GM10266 (cell line): Measurements from ENCODE around the gene BAZ2A.
"Not testable (repeated sequence)": the region's sequence is repeated elsewhere in the genome, so short reads cannot be mapped to it uniquely, and the experiment has no call there.

ENCODE experiments used
- DNase-seq: peaks from one replicate; pipeline ENCODE4 v3.0.0; 2012; ENCODE audit errors: extremely low spot score
- TF ChIP-seq, protein P1 (sequence below): IDR thresholded peaks from 2 replicates; pipeline ENCODE4 v1.5.1; 2012; ENCODE audit warnings: mild to moderate bottlenecking, low read depth; ENCODE audit not compliant: control insufficient read depth, insufficient read depth; ENCODE audit errors: missing control alignments

The BAZ2A gene

DNA sequence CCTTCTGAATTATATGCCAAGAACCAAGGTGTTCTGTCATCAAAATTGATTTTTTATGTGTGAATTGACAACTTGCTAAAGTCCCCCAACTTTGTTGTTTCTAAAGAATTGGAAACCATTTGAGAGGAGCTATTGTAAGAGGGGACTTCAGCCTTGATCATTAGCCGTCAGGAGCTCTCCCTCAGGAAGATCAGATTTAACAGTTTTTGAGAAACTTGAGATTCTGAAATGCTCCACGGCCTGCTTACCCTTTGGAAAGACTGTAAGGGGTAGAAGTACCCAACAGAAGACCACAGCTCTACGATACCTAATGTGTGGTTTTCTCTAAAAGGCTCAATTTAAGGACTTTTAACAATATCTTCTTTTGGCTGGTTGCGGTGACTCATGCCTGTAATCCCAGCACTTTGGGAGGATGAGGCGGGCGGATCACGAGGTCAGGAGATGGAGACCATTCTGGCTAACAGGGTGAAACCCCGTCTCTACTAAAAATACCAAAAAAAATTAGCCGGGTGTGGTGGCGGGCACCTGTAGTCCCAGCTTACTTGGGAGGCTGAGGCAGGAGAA is 51.1 kb downstream of the BAZ2A start:
- DNase-seq: no peak
- TF ChIP-seq, protein P1, sequence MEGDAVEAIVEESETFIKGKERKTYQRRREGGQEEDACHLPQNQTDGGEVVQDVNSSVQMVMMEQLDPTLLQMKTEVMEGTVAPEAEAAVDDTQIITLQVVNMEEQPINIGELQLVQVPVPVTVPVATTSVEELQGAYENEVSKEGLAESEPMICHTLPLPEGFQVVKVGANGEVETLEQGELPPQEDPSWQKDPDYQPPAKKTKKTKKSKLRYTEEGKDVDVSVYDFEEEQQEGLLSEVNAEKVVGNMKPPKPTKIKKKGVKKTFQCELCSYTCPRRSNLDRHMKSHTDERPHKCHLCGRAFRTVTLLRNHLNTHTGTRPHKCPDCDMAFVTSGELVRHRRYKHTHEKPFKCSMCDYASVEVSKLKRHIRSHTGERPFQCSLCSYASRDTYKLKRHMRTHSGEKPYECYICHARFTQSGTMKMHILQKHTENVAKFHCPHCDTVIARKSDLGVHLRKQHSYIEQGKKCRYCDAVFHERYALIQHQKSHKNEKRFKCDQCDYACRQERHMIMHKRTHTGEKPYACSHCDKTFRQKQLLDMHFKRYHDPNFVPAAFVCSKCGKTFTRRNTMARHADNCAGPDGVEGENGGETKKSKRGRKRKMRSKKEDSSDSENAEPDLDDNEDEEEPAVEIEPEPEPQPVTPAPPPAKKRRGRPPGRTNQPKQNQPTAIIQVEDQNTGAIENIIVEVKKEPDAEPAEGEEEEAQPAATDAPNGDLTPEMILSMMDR: no peak

DNA sequence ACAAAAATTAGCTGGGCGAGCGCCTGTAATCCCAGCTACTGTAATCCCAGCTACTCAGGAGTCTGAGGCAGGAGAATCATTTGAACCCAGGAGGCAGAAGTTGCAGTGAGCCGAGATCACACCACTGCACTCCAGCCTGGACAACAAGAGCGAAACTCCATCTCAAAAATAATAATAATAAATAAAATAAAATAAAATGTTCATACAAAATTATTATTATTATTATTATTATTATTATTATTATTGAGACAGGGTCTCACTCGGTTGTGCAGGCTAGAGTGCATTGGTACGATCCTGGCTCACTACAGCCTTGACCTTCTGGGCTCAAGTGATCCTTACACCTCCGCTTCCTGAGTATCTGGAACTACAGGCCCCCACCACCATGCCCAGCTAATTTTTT is 52.9 kb downstream of the BAZ2A start:
- not testable (repeated sequence) for DNase-seq

DNA sequence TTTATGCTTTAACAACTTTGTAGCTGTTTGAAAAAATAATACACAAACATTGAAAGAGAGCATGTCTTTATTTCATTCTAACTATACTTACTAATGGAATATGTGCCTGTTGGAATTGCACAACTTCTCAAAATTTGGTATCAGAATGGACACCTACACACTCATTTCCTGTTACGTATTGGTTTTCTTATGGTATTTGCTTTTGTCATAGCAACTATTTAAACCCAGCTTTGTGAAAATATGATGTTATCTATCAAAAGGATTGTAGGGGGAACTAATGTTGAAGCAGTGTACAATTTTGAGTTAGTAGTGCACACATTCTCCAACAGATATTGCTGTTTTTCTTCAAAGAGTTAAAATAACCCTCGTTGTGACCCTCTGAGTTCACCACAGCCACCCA is 55.9 kb downstream of the BAZ2A start:
- TF ChIP-seq, protein P1: no peak
- no peak for DNase-seq

DNA sequence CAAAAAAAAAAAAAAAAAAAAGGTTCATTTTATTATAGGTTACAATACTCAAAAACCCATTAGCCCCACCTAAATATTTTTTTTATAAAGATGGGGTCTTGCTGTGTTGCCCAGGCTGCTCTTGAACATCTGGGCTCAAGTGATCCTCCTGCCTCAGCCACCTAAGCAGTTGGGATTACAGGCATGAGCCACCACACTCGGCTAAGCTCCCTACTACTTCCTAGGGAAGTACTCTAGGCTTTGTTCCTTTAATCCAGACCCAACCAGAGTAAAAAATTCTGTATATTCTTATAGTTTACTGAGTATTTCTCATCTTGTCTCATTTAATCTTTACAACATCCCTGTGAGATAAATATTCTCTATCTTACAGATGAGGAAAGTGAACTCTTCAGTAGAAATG is 57.8 kb downstream of the BAZ2A start:
- no peak for DNase-seq

DNA sequence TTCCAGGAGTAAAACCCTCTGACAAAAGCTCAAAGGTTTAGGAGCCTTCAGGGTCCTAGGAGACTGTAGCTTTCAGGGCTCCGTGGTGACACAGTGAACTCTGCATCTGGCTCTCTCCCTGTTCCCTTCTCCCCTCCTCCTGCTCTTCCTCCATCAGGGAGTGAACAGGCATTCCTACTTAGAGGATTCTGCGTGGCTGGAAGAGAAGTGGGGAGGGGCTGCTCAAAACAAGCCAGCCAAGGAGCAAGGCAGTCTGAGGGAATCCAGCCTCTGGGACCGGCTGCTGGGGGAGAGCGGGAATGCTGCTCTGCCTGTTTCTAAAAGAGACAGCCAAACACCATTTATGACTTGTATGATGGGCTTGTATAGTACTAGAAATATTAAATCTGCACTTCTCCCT is 59.0 kb downstream of the BAZ2A start:
- DNase-seq: no peak
- TF ChIP-seq, protein P1: no peak

More for the DNA sequence above, 57.8 kb downstream of the BAZ2A start:
- TF ChIP-seq, protein P1: no peak

DNA sequence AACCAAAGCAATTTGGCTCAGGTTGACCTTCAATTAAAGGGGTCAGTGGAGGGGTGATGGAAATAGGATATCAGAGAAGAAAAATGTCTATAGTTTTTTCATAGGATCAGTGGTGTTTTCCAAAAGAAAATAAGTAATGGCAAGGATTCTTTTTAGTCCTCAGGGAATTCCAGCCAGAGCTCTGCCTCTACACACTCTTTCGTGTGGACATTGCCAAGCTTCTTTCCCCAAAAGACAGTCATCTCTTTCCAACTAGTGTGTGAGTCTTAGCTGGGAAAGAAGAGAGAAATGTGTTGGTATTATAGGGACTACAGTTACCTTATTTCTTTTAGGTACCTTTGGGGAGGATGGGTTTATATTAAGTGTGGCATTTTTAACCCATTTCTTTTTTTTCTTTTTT is 62.0 kb downstream of the BAZ2A start:
- DNase-seq: no peak
- TF ChIP-seq, protein P1: no peak

DNA sequence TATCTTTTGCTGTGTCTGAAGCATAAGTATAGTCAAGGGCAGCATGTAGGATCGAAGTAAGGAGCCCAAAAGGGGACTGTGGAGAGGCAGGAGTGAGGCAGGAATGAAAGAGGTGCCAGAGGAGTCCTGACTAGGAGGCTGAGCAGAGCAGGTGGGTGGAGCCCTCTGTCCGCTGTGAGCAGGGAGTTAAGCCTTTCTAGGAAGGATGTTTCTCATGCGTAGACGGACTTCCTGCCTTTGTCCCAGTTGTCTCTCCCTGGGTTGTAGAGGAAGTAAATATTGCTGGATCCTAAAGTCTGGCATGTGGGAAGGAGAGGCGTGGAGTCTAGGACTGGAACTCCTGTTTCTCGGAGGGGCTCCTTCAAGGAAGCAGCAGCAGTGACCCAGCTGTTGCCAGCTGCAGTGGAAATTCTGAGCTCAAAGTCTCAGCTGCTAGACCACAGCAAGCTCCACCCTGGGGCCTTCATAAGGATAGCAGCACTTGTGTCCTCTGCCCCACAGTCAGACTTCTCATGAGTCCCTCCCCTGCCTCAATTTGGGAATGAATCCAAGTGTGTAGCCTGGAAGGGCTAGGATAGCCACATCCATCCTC is 64.5 kb downstream of the BAZ2A start:
- DNase-seq: peak; percentile 51
- TF ChIP-seq, protein P1: no peak

DNA sequence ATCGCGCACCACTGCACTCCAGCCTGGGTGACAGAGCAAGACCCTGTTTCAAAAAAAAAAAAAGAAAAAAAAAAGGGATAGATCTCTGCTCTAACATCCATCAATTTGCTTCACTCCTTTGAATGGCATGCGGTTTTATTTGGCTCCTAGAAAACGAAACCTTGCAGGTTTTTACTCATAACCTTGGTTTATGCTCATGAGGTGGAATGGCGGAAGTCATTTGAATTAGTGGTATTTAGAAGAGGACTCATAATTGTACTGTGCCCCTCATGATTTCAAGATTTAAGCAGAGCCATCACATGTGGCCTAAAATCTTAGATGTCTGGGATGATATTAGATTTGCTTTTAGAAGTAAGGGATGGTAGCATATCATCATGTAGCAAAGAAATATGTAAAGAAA is 79.1 kb downstream of the BAZ2A start:
- DNase-seq: no peak
- TF ChIP-seq, protein P1: no peak
